SKM-1 treated with dmso at 0.1 percent for 144 hours (cell line): ENCODE data around the gene ORMDL1.
A peak's percentile ranks its signal among the peaks of the same experiment; 100 is the strongest.
"Not testable (repeated sequence)": the region's sequence is repeated elsewhere in the genome, so short reads cannot be mapped to it uniquely, and the experiment has no call there.

Experiments
- DNase-seq: peaks from one replicate; lab custom pipeline; 2025; ENCODE audit not compliant: unreplicated experiment; lab: John Stamatoyannopoulos, UW

Gene ORMDL1

DNA sequence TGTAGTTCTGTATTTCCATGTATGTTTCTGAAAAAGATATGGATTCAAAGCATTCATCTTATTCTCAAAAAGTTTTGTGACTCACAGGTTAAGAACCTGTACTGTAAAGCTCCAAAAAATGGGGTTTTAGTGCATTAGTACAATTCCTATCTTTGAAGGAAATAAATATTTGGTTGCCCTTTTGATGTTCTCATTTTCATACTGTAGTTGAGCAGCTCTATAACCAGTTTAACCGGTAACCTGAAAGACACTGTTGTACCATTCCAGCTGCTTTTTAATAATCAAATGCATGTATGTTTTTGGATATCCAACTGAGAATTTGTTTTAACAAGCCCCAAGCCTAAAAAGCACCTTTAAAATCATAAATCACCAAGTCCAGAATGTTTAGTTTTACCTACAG, 11.9 kb downstream of the ORMDL1 start:
- no peak for DNase-seq

DNA sequence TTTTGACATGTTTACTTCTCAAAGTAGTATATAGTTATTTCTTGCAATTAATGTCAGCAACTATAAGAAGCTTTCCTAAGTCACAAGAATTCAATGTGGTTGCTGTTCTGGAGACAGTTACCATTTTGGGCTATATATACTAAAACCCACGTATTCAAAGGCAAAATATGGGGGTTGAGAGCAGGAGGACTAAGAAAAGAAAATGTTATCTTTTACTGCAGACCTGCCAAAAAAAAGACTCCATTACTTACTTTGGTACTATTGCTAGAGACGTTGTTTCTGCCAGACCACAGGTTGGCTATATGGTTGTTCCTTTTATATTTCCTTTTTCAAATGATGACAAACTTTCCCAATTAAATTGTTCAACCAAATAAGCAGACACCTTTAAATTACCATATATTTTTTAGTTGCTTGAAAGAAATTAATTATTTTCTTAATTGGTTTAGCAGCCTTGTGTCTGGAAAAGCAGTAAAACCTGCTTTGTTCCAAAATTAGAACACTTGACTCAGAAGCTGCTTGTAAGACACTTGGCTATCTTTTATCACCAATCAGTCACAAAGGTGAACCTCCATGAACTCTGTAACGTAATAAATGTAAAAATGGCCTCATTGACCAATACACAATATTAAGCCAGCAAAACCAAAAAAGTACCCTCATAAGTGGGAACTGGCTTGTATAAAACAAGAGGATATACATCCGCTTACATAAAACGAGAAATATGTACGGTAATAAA, 13.4 kb downstream of the ORMDL1 start:
- no peak for DNase-seq

DNA sequence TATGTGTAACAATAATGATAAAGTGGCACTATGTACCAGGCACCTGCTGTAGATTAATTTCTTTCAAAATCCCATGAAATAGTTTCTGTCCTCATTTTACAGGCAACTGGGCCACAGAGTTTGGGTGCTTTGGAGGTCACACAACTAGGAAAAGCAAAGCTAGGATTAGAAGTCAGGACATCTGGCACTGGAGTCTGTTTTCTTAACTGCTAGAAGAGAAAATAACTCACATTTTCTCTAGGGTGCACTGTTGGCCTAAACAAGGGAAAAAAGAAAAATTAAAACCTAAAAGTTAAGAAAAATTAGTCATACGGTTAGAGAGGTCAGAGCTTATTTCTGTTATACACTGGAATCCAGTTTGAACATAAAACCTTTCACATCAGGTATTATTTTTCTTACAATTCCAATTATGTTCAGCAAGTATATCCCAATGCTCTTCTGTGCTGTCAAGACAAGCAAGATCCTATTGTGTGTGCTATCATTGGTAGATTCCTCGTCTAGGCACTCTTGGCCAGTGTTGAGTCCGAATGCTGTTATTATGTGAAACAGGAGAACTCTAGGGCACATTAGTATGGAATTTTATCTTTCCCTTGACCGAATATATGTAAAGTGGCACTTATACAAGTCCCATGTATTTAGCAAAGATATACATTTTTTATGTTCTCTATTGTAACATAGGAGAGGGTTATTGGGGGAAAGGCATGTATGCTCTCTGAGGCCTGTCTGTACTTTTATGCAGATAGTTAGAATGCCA, 20.1 kb downstream of the ORMDL1 start:
- no peak for DNase-seq

GRCh38 chr2:189762551-189763298, 21.4 kb downstream of the ORMDL1 start, which contains the start of gene OSGEPL1:
OSGEPL1 (minus strand) TSS chr2:189762792; CDS start chr2:189761640, 1,152 bp downstream.
- peak; percentile 92 for DNase-seq

DNA sequence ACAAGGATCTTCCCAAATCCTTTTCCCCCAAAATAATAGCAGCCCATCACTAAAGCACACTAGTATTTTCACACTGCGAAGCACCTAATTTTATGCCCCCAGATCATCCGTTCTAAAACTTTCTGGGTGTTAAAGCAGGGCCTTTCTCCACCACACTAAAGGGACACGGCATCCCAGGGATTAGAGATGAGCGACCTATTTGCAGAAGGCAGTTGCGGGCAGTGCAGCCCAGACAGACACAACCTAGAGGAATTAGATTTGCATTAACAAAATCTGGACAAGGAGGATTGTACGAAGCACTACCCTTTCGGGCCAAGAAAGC, 21.9 kb downstream of the ORMDL1 start:
- DNase-seq: no peak

- DNase-seq: not testable (repeated sequence)
Observed at GRCh38 chr2:189760154-189760553, 24.0 kb downstream of the ORMDL1 start.

- DNase-seq: no peak
Observed at GRCh38 chr2:189756311-189756952, 27.7 kb downstream of the ORMDL1 start.

GRCh38 chr2:189751080-189751658, 33.0 kb downstream of the ORMDL1 start:
- peak; percentile 16 for DNase-seq

DNA sequence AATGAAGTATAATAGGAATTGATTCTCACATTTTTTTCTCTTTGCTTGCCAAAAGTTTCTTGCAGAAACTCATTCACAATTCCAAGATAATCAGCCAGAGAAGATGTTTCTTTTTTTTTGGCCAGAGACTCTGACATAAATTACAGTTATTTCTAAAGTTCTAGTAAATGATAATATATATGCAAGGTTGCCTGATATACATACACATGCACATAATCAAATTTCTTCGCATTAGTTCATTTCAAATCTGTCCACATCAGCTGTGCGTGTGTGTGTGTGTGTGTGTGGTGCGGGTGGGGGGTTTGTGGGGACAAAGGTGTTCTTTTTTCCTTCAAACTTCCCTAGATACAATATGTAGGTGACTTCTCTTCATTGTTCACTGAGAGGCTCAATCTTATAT, 54.7 kb downstream of the ORMDL1 start:
- DNase-seq: no peak

GRCh38 chr2:189726849-189727248, 57.3 kb downstream of the ORMDL1 start:
- no peak for DNase-seq

GRCh38 chr2:189726271-189726670, 57.9 kb downstream of the ORMDL1 start:
- DNase-seq: no peak

- no peak for DNase-seq
Observed at GRCh38 chr2:189723192-189723591, 60.9 kb downstream of the ORMDL1 start.
